Right lung (tissue), 5 donors: ENCODE data around the gene NLRP5. TPM values are rescaled to one million over a fixed set of nuclear protein-coding genes. Genes with fewer than 3 reads are reported as not detected.
A peak's percentile ranks its signal among the peaks of the same experiment; 100 is the strongest.

Experiments used
- DNase-seq, 2 donors: peaks; one replicate each; pipeline ENCODE4 v3.0.0-alpha.2; 2013
- polyA plus RNA-seq, 5 donors: library from polyadenylated mRNA; unstranded; fragments of 120-200 nt; gene quantifications; one replicate each; pipeline versions ENCODE4 v1.2.1 to v1.2.3, GENCODE V29; 2013; ENCODE audit warnings: inconsistent platforms in 1 of 5, low replicate concordance in 1 of 5; ENCODE audit not compliant: insufficient read length in 5 of 5, insufficient read depth in 1 of 5

NLRP5 gene
- polyA plus RNA-seq, 5 donors, result not detected

DNA sequence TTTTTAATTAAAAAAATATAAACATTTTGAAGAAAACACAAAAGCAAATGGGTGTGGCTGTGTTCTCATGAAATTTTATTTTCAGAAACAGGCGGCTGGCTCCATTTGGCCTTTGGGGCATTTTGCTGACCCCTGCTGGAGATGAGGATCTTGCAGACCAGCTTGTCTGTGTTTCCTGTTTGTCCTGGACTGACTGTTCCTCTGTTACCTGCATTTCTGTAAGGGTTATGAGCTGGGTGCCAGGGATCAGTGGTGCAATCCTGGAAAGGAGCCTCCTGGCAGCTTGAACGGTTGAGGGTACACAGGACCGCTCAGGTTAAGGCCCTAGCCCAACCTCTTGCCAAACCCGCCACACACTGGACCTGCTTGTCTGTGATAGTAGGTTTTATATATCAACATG is 84.6 kb downstream of the NLRP5 start:
- DNase-seq, result no peak

DNA sequence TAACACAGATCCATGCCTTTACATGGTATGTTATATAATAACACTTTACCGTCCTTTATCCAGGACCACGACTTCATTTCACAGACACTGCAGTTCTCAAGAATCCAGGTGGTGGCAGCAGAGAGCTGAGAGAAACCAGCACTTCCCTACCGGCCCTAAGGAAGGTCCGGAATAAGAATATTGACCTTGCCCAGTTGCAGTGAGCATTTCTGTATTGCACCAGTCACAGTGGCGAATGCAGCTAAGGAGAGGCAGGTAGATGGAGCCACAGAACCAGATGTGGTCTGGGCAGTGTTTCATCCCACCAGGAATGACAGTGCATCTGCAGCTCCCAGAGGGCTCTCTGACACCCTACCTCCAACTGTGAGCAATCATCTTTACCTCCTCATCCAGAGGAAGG is 89.9 kb downstream of the NLRP5 start:
- DNase-seq, result peak; percentile 33 to 51

GRCh38 chr19:56079609-56080008 is 93.0 kb downstream of the NLRP5 start:
- no peak for DNase-seq

- peak; percentile 45 to 64 for DNase-seq
Observed at GRCh38 chr19:56080669-56081401, 94.3 kb downstream of the NLRP5 start.

GRCh38 chr19:56083668-56084067 is 97.1 kb downstream of the NLRP5 start:
- no peak for DNase-seq

- no peak for DNase-seq
Observed at GRCh38 chr19:56084835-56085536, 98.4 kb downstream of the NLRP5 start.

- DNase-seq, result no peak
Observed at GRCh38 chr19:56085571-56086275, 99.1 kb downstream of the NLRP5 start.

- no peak for DNase-seq
Observed at GRCh38 chr19:56086671-56087430, 100.3 kb downstream of the NLRP5 start.

- no peak for DNase-seq
Observed at GRCh38 chr19:56087647-56088496, 101.3 kb downstream of the NLRP5 start.

GRCh38 chr19:56088497-56089215 is 102.1 kb downstream of the NLRP5 start:
- no peak for DNase-seq

DNA sequence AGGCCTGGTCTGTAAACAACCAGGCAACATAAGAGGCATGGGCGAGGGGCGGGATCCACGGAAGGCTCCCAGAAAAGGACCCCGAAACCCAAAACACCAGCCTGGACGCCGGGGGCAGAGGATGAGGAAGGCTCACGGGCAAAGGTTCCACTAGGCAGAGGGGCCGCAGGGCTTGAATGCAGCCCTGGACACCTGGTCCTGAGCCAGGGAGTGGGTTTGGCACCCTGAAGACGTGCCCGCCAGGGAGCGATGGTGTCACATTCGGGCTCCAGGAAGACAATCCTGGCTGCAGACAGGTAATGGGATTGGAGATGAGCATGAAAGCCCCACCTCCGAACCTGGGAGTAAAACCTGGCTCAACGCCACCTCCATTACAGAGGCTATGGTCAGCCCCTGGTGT is 102.8 kb downstream of the NLRP5 start:
- DNase-seq, result no peak

DNA sequence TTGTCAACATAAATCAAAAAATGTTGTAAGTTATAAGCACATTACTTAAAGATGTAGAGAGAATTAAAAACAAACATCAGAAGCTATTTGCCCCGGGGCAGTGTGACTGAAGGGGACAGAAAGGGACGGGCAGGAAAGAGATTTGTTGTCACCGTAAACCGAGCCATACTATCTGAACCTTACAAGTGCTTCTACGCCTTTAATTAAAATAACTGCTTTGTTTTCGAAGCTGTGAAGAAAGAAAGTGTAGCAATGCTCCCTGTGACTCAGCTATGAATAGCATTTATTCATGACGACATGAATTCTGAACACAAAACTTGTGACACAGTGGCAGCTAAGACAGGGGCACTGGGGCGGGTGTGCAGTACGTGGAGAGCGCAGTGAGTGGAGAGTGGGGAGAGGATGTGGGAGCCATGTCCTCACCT is 104.5 kb downstream of the NLRP5 start:
- no peak for DNase-seq

DNA sequence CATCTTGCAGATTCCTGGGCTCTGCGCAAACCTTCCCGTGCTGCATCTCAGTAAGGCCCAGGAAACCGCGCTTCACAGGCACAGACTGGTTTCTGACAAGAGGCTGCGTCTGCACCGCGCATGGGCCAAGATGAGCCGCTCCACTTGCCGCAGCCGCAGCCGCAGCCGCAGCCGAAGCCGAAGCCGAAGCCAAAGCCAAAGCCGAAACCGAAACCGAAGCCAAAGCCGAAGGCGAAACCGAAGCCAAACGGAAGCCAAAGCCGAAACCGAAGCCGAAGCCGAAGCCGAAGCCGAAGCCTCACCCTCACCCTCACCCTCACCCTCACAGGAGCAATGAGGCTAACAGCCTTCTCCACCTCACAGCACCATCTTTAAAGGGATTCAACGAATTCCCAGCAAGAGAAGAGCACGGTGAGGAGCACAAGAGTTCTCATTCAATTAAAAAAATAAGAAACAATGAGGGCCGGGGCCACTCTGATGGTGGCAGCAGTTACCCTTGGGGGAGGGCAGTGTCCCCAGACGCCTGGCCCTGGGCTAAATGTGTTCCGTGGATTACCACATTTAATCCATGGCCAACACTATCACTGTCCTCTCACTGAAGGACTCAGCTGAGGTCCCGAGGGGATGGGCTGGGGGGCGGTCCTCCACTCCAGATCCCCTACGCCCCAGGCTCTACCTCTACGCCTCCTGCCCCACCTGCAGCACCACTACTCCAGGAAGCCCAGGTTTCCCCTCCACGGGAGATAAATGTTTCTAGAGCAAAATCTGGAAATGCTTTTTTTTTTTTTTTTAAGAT is 105.4 kb downstream of the NLRP5 start:
- DNase-seq, result no peak

- DNase-seq, result no peak
Observed at GRCh38 chr19:56092685-56093631, 106.4 kb downstream of the NLRP5 start.

DNA sequence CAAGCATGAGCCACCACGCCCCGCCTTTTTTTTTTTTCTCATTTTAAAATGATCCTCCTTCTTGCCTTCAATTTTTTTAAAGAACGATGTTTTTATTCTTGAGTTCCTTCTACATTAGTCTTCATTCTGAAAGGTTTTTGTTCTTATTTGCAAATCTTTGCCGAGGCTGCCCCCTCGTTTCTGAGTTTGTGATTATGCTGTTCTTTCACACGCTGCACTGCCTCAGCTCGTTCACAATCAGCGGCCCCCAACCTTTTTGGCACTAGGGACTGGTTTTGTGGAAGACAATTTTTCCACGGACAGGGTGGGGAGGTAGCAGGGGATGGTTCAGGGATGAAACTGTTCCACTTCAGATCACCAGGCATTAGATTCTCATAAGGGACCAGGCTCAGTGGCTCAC is 107.9 kb downstream of the NLRP5 start:
- DNase-seq, result no peak

- no peak for DNase-seq
Observed at GRCh38 chr19:56096665-56097064, 110.1 kb downstream of the NLRP5 start.

DNA sequence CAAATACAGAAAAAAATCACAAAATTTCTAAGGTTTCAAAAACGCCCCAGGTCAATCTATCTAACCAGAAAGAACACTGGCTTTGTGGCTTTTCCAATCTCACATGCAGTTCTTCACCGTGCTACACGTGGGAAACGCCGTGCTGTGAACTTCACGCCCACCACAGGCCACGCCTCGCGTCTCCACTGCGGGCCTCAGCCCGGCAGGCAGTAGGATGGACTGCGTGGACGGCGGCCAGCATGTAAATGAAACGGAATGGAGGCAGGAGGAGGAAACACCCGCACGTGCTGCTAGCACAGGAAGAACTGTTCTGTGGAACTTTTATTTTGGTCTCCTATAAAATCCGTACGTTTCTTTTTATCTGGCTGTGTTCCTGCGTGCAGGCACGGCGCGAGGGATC is 110.7 kb downstream of the NLRP5 start:
- no peak for DNase-seq

DNA sequence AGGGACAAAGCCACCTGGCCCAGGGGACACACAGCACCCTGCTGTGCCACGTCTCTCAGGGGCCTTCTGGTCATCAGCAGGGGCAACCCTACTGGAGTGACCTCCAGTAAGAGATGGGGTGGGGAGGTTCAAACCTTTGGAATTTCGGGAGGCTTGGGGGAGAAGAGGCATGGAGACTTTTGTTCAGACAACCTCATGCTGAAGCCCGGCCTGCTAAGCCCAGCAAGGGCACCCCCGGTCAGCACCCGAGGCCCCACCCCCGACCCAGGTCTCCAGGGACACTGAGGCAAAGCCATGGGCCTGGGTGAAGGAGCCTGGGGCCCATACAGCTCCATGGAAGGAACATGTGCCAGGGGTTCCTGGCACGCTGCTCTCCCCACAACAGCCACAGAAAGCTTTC is 111.2 kb downstream of the NLRP5 start:
- DNase-seq, result no peak
